GM23248 (cell line): Measurements from ENCODE around the gene CPNE5. TPM values are rescaled to one million over a fixed set of nuclear protein-coding genes. Genes with fewer than 3 reads are reported as not detected.
A peak's percentile ranks its signal among the peaks of the same experiment; 100 is the strongest.

Experiments used
- DNase-seq: peaks from one replicate; pipeline ENCODE4 v3.0.0-alpha.2; 2015
- H2AFZ ChIP-seq: fragments of 200-600 bp; sonication (generic); 2 replicates; pipeline ENCODE4 v1.6.1; 2016; ENCODE audit warnings: antibody characterized with exemption
- H3F3A ChIP-seq: fragments of 200-600 bp; sonication (generic); 2 replicates; pipeline ENCODE4 v1.6.1; 2016; ENCODE audit warnings: mild to moderate bottlenecking, antibody characterized with exemption, mixed run types; ENCODE audit not compliant: insufficient read depth
- H3K27ac ChIP-seq: fragments of 200-600 bp; sonication (generic); 2 replicates; pipeline ENCODE4 v1.5.1; 2016; ENCODE audit warnings: mild to moderate bottlenecking
- H3K27me3 ChIP-seq: fragments of 200-600 bp; sonication (generic); replicated peaks from 2 replicates; pipeline ENCODE4 v1.6.1; 2016; ENCODE audit warnings: mild to moderate bottlenecking; ENCODE audit not compliant: insufficient read depth
- H3K36me3 ChIP-seq: fragments of 200-600 bp; sonication (generic); 2 replicates; pipeline ENCODE4 v1.6.1; 2016; ENCODE audit warnings: low read depth, mild to moderate bottlenecking
- H3K4me1 ChIP-seq: fragments of 200-600 bp; sonication (generic); 2 replicates; pipeline ENCODE4 v1.6.1; 2016; ENCODE audit warnings: mild to moderate bottlenecking; ENCODE audit not compliant: insufficient read depth
- H3K4me2 ChIP-seq: fragments of 200-600 bp; sonication (generic); one replicate; pipeline ENCODE4 v1.6.1; 2016; ENCODE audit warnings: mild to moderate bottlenecking; ENCODE audit not compliant: unreplicated experiment
- H3K4me3 ChIP-seq: fragments of 200-600 bp; sonication (generic); 2 replicates; pipeline ENCODE4 v1.5.1; 2016; ENCODE audit warnings: mild to moderate bottlenecking
- H3K79me2 ChIP-seq: fragments of 200-600 bp; sonication (generic); 2 replicates; pipeline ENCODE4 v1.6.1; 2016; ENCODE audit warnings: mild to moderate bottlenecking; ENCODE audit not compliant: insufficient read depth
- H3K9ac ChIP-seq: fragments of 200-600 bp; sonication (generic); 2 replicates; pipeline ENCODE4 v1.6.1; 2016; ENCODE audit warnings: mild to moderate bottlenecking
- H3K9me2 ChIP-seq: fragments of 200-600 bp; sonication (generic); 2 replicates; pipeline ENCODE4 v1.6.1; 2016; ENCODE audit warnings: mixed run types, mild to moderate bottlenecking, moderate library complexity; ENCODE audit not compliant: insufficient read depth
- H3K9me3 ChIP-seq: fragments of 200-600 bp; sonication (generic); one replicate; pipeline ENCODE4 v1.6.1; 2017; ENCODE audit warnings: low read depth
- H4K20me1 ChIP-seq: fragments of 200-600 bp; sonication (generic); 2 replicates; pipeline ENCODE4 v1.6.0; 2016; ENCODE audit not compliant: insufficient read depth
- EZH2 ChIP-seq: fragments of 200-600 bp; sonication (generic); IDR thresholded peaks from 2 replicates; pipeline ENCODE4 v1.6.1; 2018; ENCODE audit warnings: antibody characterized with exemption, mild to moderate bottlenecking; ENCODE audit not compliant: insufficient read depth, poor library complexity, severe bottlenecking
- EZH2phosphoT487 ChIP-seq: fragments of 200-600 bp; sonication (generic); IDR thresholded peaks from 2 replicates; pipeline ENCODE4 v1.6.1; 2018; ENCODE audit warnings: antibody characterized with exemption, moderate library complexity, mild to moderate bottlenecking, low read depth; ENCODE audit not compliant: insufficient read depth
- WGBS, 2 experiments: methylation state at CpG; one replicate each; pipeline ENCODE4 v1.1.6; 2015 to 2017; ENCODE audit warnings: low lambda C conversion rate in 2 of 2, low coverage in 1 of 2; ENCODE audit errors: missing lambda C conversion rate in 2 of 2; 5-methylcytosine and 5-hydroxymethylcytosine counted together
- in situ Hi-C: fragments of 300-500 bp; cut with MboI; formaldehyde crosslinking; loops from 2 replicates; pipeline ENCODE4 v1.15.0; 2020
- polyA plus RNA-seq: library from polyadenylated mRNA; unstranded; fragments of >200 nt; fragmentation: Nextera tagmentation; extraction: Ambion mirVana; gene quantifications from 2 replicates; pipeline ENCODE4 v1.2.1, GENCODE V29; 2016
- total RNA-seq: library from RNA; depleted of rRNA; stranded (reverse); fragments of >200 nt; shearing (Covaris generic); gene quantifications from 2 replicates; pipeline ENCODE4 v1.2.3, GENCODE V29; 2014

Gene CPNE5
- total and polyA plus RNA-seq, 2 experiments from 2014 or later: 0.23 TPM; not detected in 1

DNA sequence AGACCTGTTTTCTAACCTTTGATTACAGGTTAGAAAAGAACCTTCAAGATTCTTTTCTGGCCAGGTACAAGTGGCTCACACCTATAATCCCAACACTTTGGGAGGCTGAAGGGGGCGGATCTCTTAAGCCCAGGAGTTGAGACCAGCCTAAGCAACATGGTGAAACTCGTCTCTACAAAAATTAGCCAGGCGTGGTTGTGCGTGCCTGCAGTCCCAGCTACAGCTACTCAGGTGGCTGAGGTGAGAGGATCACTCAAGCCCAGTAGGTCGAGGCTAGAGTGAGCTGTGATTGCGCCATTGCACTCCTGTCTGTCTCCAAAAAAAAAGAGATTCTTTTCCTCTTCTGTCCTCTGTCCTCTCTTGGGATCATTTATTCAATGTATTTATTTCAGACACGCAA lies 20.9 kb upstream of the CPNE5 start:
- in situ Hi-C loops: no loop called here

DNA sequence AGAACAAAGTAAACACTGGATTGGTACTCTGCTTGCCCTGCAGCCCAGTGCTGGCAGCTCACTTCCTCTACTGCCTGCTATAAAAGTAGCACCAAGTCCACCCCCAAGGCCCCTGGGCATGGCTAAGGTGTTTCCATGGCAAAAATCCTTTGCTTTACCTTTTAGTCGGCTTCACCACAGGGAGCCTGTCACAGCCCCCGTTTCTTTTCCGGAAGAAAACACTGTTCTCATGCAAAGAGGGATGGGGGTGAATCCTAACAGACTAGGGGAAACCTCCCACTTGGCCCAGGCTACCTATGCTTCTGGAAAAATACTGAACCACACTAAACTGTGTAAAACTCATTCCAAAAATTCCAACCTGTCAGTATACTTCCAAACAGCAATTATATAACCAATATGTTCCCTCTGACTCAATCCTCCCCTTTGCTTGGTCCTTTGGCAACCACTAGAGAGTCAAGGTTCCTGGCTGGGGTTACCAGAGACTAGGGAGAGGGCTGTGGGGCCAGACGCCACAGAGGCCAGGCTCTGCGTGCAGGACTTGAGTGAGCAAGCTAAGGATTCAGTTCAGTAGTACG lies 19.2 kb upstream of the CPNE5 start:
- Histone ChIP-seq H3K9ac (no peak overlapping the region), H3K9me3 (no peaks in the 10 kb centered on the region), H3K4me1 (peaks cover 11% of the 10 kb centered on the region), H3K4me2 (no peak overlapping the region), H4K20me1 (no peaks in the 10 kb centered on the region), H3F3A (peaks cover 6% of the 10 kb centered on the region), H3K27me3 (no peaks in the 10 kb centered on the region), H3K79me2 (peaks cover 38% of the 10 kb centered on the region), H2AFZ (no peak overlapping the region), H3K36me3 (no peaks in the 10 kb centered on the region; the same call in 1 of the 2 replicates), H3K4me3 (no peak overlapping the region), H3K27ac (peak overlapping the region; percentile 31; the same call in 1 of the 2 replicates), H3K9me2 (no peaks in the 10 kb centered on the region)
- WGBS, 2 experiments: 63 to 68% methylated on average over 6 of the region's 6 CpGs
- TF ChIP-seq EZH2: no peak
- no peak for TF ChIP-seq EZH2phosphoT487
- in situ Hi-C loops: no loop called here
- DNase-seq: peak; percentile 53

More for the DNA sequence above, 20.9 kb upstream of the CPNE5 start:
- no peak overlapping the region for H2AFZ ChIP-seq
- H3K9ac ChIP-seq: no peak overlapping the region
- H3K27ac ChIP-seq: no peak overlapping the region
- no peaks in the 10 kb centered on the region for H3K9me2 ChIP-seq
- H3K9me3 ChIP-seq: no peaks in the 10 kb centered on the region
- H3K4me1 ChIP-seq: peaks cover 9% of the 10 kb centered on the region
- H3F3A ChIP-seq: no peaks in the 10 kb centered on the region
- H3K36me3 ChIP-seq: no peaks in the 10 kb centered on the region; the same call in 1 of the 2 replicates
- H3K4me3 ChIP-seq: no peak overlapping the region
- no peaks in the 10 kb centered on the region for H4K20me1 ChIP-seq
- TF ChIP-seq EZH2 (no peak), EZH2phosphoT487 (no peak)
- H3K27me3 ChIP-seq: no peaks in the 10 kb centered on the region
- peaks cover 47% of the 10 kb centered on the region for H3K79me2 ChIP-seq
- no peak for DNase-seq
- WGBS, 2 experiments: 94% methylated on average over 7 of the region's 7 CpGs
- no peak overlapping the region for H3K4me2 ChIP-seq

DNA sequence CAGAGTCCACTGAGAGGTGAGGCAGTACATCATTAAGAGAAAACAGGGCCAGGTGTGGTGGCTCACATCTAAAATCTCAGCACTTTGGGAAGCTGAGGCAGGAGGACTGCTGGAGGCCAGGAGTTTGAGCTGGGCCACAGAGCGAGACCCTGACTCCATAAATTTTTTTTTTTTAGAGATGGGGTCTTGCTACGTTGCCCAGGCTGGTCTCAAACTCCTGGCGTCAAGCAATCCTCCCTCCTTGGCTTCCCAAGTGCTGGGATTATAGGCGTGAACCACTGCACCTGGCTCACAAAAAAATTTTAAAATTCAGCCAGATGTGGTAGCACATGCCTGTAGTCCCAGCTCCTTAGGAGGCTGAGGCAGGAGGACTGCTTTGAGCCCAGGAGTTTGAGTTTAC lies 18.1 kb upstream of the CPNE5 start:
- H3K27ac ChIP-seq: no peak overlapping the region
- H3K4me3 ChIP-seq: no peak overlapping the region
- H2AFZ ChIP-seq: no peak overlapping the region
- H3K9ac ChIP-seq: no peak overlapping the region
- in situ Hi-C loops: no loop called here
- no peaks in the 10 kb centered on the region for H3K36me3 ChIP-seq
- H3F3A ChIP-seq: peaks cover 17% of the 10 kb centered on the region
- H3K9me3 ChIP-seq: no peaks in the 10 kb centered on the region
- H3K4me1 ChIP-seq: peaks cover 22% of the 10 kb centered on the region
- no peak overlapping the region for H3K4me2 ChIP-seq
- WGBS, 2 experiments: 95 to 98% methylated on average over 4 of the region's 4 CpGs
- H3K27me3 ChIP-seq: no peaks in the 10 kb centered on the region
- TF ChIP-seq EZH2: no peak
- no peak for TF ChIP-seq EZH2phosphoT487
- DNase-seq: no peak
- H3K9me2 ChIP-seq: no peaks in the 10 kb centered on the region
- H3K79me2 ChIP-seq: peaks cover 38% of the 10 kb centered on the region
- no peaks in the 10 kb centered on the region for H4K20me1 ChIP-seq

DNA sequence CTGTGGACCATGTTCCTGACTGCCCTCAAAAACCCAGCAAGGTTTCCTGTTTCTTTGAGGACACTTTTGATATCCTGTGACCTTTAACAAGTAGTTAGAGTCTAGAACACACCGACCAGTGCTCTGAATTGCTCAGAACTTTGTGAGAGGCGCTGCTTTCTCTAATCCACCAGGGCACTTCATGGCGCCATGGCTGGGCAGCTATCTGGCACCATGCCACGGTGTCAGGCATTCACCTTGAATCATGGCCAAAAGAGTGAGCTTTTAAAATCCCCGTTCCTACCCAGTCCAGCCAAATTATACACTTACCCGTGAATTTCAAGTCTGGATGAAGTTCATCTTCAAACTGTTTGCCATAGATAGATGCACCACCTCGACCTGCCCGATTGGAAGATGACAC lies 17.0 kb upstream of the CPNE5 start:
- Histone ChIP-seq H2AFZ (no peak overlapping the region), H3K9me3 (no peaks in the 10 kb centered on the region), H3K27me3 (no peaks in the 10 kb centered on the region), H3F3A (peaks cover 27% of the 10 kb centered on the region), H3K4me2 (no peak overlapping the region), H3K9me2 (no peaks in the 10 kb centered on the region), H3K9ac (no peak overlapping the region), H3K27ac (no peak overlapping the region), H3K4me1 (peaks cover 23% of the 10 kb centered on the region), H3K79me2 (peaks cover 32% of the 10 kb centered on the region), H3K36me3 (no peaks in the 10 kb centered on the region), H3K4me3 (no peak overlapping the region), H4K20me1 (no peaks in the 10 kb centered on the region)
- WGBS, 2 experiments: 80 to 82% methylated on average over 8 of the region's 8 CpGs
- no peak for DNase-seq
- TF ChIP-seq EZH2phosphoT487: no peak
- TF ChIP-seq EZH2: no peak
- in situ Hi-C loops: no loop called here
